CD1c-positive myeloid dendritic cell (primary cell): ENCODE results near the gene TMEM72.
"Not testable (repeated sequence)": the region's sequence is repeated elsewhere in the genome, so short reads cannot be mapped to it uniquely, and the experiment has no call there.

ENCODE experiments used
- DNase-seq: peaks from one replicate; pipeline ENCODE4 v3.0.0-alpha.2; 2016; ENCODE audit errors: extremely low spot score

The TMEM72 gene

DNA sequence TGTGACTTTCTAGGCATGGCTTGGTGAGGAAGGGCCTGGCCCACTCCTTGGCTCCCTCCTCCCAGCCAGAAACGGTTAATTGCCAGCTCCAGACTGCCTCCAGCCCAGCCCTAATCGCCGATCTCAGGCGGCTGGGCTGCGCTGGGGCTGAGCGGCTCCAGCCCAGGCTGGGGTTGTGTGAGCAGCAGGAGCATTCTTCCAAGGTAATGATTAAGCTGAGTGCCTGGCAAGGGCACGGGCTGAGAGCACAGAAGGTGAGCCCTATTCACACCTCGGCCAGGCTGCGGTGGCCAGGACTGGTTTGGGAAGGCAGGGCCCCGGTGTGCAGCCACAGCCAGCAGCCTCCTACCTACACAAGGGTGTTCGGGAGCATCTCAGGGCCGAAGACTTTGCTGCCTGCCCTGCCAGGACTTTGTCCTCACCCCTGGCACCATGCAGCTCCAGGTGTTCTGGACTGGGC is at the start of gene TMEM72:
TSS of gene TMEM72 (plus strand) at position 257 of the 460 bp plus-strand sequence. CDS start at position 433, 176 bp downstream.
- DNase-seq: no peak

DNA sequence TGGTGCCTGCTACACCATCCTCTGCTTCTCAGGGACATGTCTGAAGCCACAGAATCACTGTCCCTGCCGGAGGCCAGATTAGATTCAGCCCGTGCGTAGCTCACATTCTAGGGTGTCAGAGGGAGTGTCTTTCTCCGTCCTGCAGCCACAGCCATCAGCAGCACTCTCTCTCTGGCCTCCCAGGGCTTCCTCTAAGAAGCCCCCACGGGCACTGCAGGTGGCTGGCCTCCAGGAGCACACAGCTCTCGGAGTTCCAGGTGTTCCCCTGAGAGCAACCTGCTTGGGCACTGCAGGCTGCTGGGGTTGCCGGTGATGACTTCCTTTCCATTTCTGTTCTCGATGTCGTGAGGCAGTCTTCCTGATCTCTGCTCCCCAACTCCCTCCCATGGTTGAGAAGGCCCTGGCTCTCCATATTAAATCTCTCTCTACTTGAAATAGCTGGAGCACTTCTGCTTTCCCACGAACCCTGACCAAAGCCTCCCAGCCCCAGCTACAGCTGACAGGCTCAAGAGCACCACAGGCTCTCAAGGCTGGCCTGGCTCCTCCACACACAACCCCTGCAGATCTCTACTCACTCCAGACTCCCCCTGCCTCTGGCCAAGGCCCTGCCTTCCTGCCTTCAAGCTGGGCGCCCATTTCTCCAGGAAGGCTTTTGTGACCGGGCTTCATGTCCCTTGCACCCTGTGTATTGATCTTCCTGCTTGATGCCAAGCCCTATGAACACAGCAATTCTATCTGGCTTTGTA is 49.0 kb upstream of the TMEM72 start:
- DNase-seq: no peak

DNA sequence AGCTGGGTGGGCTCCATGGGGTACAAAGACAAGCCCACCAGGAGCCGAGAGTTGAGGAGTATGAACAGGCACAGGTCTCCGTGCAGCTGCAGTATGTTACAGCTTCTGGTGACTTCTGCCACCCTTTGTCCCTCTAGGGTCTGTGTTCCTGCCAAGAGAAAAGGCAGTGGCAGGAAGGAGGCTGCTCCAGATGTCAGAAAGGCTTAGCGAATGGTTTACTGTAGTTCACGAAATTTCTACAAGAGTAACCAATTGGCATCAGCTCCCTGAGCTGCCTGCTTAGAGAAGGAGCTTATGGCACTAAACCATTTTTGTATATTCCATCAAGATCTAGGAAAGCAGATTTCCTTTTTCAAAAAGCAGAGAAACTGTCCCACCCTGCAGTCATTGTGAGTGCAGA is 48.2 kb upstream of the TMEM72 start:
- DNase-seq: no peak

DNA sequence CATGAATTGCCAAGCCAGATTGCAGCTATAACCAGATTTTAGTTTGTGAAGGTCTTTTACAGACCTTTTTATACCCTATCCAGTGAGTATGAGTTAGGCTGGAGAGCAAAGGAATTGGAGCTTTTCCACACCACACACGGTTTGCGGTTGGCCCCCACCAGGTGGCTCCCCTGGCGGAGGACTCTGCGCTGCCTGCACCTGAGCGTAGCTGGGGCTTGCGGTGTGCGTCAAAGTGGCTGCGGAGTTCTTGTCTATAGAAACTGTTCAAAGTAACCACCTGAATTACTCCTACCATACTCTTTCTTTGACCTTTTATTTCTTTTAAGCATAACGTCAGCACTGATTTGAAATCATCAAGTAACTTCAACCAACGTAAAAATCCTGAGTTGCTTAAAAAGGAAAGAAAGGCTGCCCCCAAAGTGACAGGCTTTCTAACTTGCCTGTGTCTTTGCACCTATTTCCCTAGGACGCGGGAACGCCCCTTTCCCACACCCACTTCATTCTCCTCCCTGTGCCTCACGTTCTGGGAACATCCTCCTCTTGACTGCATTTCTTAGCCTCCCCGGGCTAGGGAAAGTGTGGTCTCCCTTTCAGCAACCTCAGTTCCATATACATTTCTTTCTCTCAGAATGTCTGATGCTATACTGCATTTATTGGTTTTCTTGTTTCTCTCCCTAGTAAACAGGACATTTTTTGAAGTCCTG is 47.6 kb upstream of the TMEM72 start:
- DNase-seq: no peak

DNA sequence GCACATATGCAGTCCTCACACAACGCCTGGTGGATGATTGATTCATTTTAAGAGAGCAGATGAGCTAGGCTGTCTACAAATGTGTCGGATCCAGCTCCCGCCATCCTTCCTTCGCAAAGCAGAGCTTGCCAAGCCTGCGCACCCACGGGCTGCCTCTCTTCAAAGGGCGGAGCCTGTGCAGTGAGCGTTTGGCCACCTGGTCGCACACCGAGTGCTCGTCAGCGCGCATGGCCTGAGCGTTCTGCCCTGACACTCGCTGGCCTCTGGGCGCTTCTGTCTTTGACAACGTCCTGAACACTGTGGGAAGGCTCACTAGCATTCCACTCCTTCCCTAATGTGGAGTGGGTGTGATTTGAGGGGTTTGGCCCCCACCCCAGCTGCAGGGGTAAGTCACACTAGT is 47.1 kb upstream of the TMEM72 start:
- peak; percentile 5 for DNase-seq

DNA sequence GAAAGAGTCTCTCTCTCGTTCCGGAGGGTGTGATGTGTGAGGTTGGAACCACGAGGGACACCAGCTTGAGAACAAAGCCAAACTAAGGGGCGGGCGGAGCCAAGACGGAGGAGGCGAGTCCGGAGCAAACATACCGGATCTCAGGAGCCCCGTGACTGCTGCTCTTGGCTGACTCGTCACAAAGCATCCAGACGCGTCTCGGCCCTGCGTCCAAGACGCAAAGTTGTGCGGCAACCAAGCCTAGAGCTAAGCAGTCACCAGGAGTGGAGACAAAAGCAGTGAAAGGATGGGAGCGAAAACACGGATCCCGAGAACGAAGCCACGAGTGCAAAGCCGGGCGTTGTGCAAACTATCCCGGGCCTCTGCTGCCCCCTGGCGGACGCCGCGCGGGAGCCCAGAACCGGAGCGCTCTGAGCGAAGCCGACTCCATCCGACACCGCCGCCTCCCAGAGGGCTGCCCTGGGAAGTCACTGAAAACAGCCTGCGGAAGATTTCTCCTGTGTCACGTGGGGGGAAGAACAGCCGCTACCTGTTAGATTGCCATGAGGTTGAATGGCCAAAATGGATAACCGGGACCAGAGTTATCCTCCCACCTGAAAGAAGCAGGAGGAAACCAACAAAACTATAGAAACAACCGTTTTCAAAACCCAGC is 46.4 kb upstream of the TMEM72 start:
- peak; percentile 81 for DNase-seq

DNA sequence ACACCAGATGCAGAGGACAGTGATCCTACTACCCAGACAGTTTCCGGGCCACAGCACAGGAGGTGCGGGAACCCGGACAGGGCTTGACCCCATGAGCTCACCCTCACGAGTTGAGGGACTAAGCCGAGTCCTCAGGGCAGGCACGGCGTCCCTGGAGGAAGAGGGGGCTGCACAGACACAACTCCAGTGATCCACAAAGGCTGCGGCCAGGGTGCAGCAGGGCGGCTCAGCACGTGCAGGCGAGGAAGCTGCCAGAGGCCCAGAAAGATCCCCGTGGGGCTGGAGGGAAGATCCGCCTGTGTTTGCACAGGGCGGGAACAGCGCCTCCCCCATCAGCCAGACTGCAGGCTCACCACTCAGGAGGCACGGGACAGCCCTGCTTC is 45.9 kb upstream of the TMEM72 start:
- no peak for DNase-seq

DNA sequence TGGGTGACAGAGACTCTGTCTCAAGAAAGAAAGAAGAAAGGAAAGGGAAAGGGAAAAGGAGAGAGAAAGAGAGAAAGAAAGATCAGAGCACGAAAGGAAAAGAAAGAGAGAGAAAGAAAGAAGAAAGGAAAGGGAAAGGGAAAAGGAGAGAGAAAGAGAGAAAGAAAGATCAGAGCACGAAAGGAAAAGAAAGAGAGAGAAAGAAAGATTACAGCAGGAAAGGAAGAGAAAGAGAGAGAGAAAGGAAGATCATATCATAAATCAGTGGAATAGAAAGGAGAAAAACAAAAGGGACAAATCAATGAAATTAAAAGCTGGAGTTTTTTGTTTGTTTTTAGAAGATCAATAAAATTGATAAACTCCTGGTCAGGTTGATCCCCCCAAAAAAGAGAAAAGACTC is 44.8 kb upstream of the TMEM72 start:
- not testable (repeated sequence) for DNase-seq

DNA sequence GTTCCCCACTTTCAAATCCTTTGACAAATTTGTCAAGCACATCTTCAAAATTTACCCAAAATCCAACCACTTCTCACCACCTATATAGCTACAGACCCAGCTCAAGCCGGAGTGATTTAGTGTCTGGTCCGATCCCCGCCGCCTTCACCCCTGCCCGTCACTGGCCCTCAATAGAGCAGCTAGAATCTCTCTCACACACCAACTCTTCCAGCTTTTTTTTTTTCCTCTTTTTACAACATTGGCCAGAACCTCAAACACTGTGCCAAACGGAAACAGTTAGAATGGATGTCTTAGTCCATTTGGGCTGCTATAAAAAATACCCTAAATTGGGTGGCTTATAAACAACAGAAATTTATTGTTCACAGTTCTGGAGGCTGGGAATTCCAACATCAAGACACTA is 41.1 kb upstream of the TMEM72 start:
- DNase-seq: no peak

DNA sequence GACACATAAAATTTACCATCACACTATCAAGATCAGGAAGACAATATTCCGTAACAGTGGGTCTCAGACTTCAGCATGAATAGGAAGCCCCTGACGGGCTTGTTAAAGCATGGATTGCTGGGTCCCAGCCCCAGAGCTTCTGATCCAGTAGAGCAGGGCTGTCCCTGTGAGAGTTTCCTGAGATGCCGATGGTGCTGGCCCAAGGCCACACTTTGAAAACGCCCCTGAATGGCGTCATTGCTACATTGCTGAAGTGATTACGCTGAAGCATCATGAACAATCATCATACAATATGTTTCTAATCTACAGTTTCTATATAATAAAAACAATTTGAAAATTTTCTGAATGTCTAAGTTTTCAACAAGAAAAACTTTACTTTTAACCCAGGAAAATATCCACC is 38.0 kb upstream of the TMEM72 start:
- DNase-seq: no peak

DNA sequence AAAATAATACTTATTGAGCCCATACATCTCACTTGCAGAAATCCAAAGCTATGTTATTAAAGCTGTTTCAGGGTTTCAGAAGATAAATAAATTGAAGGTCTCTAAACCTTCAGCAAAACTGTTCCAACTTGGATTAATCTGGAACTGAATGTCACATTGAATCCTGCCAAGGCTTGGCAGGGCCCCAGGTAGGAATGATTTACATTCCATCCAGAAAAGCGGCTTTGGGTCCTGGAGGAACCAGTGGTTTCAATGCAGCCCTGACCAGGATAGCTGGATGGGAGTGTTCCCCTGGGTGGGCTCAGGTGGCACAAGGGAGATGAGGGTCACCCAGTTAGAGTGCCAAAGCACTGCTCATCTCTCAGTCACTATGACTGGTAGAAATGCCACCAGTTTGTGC is 37.0 kb upstream of the TMEM72 start:
- no peak for DNase-seq

DNA sequence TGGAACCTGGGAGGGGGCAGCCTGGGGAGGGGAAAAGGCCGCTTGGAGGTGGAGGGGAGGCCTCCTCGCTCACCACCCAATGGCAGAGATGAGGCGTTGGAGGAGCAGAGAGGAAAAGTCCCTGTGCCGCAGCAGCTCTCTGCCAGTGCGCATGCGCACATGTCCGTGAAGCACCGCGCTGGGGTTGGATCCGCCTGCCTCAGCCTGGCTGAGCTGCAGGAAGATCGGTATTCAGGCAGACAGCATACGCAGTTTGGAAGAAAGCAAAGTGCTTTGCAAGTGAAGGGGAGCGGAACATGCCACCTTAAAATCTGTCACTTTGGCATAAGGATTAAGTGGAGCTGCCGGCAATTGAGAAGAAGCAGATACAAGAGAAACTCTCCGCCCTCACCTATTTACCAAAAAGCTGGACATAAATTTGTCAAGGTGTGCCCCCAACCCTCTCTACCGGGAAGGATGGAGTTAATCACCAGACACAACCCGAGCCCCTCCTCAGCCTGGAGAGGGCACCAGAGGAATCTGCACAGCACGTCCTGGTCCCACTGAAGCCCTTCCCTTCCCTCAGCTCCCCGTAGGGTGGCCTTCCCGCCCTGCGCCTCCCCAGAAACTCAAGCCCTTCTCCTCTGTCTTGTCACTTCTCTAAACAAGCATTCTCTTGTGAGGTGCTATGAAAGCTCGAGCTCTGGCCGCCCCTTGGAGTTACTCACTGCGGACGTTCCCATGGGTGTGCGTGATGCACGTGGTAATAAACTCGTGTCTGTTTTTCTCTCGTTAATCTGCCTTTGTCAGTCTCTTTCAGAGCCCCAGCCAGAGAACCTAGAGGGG is 32.2 kb upstream of the TMEM72 start:
- peak; percentile 81 for DNase-seq

DNA sequence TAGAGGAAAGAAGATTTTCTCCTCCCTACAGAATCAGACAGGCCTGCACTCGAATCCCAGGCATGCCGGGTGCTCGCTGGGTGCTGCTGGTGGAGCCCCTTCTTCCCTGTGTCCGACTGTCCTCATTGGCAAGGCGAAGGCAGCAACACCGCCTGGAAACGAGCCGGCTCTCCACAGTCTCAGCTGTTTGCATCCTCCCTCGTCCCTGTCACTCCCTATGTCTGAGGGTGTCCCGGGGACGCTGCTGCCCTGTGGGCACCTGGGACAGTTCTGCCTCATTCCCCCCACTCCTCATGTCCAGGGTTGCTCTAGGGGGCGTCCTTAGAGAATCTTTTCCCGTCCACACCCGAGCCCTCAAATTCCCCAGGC is 31.6 kb upstream of the TMEM72 start:
- DNase-seq: no peak

DNA sequence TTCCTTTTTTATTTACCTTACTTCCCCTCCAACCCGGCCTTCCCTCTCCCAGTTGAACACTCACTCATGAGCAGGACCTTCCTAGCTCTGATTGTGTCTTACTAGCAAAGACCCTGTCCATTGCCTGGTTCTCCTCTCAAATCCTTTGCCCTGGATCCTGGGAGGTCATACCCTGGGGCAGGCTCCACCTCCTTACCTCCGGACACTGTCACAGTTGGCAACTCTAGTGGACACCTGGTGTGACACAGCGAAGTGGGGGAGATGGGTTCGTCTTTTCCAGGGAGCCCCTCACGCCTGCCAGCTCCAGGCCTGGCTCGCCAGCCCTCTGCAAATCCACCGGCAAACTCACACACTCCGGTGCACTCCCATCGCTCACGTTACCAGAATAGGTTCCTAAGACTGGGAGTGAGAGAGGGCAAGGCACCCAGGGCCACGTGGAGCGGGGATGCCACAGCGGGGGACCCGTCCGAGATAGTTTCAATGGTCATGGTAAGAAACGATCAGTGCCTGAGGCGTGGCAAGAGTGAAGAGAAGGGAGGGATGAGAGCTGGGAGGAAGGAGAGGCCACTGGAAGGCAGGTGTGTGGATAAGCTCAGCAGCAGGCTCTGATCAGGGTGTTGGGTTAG is 30.9 kb upstream of the TMEM72 start:
- DNase-seq: no peak

DNA sequence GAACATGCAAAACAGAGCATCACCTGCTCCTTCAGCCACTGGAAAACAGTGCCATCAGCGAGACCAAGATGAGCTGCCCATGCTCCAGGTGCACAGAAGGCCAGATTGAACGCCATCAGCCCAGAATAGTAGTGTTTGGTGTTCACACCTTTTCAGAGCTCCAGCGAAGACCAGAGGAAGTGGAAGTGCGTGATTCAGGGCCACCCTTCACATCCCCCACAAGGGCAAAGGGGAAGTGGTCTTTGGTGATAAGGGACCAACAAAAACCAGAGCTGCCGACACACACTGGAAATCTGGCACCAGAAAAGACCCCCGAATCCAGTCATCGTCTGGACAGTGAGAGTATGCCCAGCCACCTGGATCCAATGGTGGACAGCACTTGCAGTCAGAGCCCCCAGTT is 29.5 kb upstream of the TMEM72 start:
- DNase-seq: peak; percentile 19

DNA sequence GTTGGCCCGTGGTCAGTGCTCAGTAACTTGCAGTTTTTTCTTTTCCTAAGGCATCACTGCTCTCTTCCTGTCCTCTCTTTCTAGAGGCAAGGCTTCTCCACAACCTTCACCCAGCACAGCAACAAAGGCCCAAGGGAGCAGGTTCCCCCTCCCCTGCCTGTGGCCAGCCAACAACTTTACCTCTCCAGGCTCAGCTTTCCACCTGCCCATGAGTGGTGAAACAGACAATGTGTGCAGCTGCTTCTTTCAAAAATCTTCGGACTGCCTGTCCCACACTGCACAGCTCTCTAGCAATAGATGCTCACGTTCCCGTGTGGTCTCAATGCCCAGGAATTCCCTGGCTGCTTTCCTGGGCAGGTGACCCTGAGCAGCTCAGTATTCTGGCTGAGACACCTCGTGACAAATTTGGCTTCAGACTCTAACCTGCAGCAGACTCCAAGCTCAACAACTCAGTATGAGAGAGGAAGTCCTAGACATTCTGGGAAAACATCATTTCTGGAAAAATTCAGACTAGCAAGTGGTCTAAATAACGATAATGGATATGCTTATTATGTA is 28.9 kb upstream of the TMEM72 start:
- DNase-seq: no peak

DNA sequence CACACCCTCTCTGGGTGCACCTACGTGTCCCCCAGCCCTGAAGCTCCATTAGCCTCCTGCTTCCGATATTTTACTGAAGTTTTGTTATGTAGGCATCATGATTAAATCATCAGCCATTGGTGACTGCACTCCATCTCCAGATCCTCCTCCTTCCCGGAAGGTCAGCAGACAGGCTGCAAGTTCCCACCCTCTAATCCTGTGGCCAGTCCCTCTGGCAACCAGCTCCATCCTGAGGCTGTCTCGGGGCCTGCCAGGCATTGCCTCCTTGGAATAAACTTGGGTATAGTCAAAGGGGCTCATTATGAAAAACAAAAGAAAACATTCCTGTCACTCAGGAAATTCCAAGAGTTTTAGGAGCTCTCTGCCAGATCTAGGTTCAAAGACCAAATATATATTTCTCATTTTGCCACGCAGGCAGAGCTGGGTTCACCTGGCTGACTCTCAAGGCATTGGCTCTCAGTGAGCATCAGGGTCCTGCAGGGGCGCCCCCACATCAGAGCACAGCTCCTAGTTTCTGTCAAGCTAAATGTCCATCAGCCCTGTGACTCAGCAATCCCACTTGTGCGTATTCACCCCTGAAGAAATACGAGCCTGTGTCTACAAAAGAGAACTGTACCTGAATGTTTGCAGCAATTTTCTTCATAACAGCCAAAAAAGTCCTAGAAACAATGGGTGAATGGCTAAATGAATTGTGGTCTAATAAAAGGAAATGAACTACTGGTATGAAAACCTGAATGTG is 27.4 kb upstream of the TMEM72 start:
- DNase-seq: no peak

DNA sequence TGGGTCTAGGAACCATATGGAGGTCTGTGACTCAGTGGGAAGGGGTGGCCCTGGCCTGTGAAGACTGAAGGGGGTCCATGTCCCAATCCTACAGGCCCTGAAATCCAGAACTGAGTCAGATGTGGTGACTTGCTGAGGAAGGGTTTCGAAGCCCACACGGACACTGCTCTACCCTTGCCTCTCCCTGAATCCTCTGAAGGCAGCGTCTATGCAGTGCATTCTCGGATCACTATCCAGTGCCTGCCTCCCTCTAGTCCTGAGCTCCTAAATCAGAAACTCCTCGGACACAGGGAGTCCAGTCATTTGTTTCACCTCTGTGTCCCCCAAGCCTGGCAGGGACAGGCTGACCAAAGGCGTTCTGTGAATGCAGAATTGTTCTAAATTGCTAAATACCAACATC is 25.4 kb upstream of the TMEM72 start:
- DNase-seq: no peak

DNA sequence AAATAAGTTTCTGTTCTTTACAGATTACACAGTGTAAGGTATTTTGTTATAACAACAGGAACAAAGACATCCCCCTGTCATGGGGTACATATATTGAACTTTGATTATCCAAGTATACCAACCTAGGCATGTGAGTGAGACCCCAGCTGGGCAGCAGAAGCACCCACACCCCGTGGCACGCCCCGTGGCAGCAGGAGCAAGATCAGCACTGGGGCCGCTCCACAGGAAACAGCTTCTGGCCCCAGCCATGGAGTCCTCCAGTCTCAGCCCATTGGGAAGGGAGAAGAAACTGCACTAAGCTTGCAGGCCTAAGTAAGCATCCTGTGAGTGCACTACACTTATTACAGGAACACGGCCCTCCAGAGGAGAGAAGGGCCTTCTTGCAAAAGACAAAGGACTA is 24.2 kb upstream of the TMEM72 start:
- no peak for DNase-seq

DNA sequence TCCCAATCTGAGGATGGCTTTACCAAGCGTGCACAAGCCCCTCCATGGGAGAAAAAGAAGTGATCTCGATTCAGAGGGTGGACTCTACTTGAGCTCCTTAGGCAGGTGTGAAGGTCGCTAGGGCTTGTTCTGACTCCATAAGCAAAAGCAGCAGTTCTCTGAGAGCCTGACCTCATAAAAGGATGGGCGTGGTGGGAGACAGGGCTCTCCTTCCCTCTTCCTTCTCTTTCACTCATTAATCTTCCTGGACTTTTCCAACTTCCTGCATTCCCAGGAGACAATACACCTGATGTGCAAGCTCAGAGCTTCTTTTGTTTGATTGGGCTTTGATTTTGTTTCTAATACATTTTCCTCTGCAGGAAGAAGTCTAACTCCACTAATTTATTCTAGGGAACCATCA is 22.3 kb upstream of the TMEM72 start:
- no peak for DNase-seq

DNA sequence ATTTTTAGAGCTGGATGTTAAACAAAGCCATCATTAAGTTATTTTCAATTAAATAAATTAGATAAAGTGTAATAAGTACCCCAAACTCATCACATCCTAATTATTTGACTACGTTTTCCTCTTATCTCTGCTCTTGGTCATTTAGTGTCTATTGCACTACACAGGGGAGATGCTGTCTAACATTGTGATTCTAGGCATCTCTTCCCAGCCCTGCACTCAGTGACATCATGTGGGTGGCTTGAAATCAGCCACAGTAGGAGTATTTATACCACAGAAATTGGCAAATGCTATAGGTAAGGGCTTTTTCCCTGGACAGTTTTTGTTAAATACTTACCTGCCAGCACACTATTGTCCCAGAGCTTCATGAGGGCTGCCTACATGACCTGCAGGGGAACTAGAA is 21.3 kb upstream of the TMEM72 start:
- no peak for DNase-seq
